Mammary microvascular endothelial cell (primary cell): ENCODE measurements around the gene HOXA5. TPM values are rescaled to one million over a fixed set of nuclear protein-coding genes. Genes with fewer than 3 reads are reported as not detected.

Experiments
- total RNA-seq: library from RNA; depleted of rRNA; stranded (reverse); fragments of >200 nt; gene quantifications from 2 replicates; pipeline ENCODE4 v1.2.3, GENCODE V29; 2015

The HOXA5 gene
- total RNA-seq, result 13.8 and 15.3 TPM in 2 replicates

DNA sequence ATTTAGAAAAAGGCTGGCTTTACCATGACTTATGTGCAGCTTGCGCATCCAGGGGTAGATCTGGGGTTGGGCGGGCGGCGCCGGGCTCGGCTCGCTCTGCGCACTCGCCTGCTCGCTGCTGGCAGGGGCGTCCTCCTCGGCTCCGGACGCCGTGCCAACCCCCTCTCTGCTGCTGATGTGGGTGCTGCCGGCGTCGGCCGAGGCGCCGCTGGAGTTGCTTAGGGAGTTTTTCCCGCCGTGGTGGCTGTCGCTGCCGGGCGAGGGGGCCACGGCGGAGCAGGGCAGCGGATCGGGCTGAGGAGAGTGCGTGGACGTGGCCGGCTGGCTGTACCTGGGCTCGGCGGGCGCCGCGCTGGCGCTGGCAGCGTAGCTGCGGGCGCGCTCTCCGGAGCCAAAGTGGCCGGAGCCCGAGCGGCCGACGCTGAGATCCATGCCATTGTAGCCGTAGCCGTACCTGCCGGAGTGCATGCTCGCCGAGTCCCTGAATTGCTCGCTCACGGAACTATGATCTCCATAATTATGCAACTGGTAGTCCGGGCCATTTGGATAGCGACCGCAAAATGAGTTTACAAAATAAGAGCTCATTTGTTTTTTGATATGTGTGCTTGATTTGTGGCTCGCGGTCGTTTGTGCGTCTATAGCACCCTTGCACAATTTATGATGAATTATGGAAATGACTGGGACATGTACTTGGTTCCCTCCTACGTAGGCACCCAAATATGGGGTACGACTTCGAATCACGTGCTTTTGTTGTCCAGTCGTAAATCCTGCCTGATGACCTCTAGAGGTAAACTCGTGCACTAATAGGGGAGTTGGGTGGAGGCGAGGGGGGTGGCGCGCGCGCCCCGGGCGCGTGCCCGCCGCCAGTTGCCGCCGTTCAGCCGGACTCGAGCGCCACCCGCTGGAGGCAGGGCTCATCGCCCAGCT lies at the start of gene HOXA5:
Gene HOXA5 (minus strand): TSS at position 659 of the 927 bp plus-strand sequence. CDS start 74 bp downstream, at position 585.

DNA sequence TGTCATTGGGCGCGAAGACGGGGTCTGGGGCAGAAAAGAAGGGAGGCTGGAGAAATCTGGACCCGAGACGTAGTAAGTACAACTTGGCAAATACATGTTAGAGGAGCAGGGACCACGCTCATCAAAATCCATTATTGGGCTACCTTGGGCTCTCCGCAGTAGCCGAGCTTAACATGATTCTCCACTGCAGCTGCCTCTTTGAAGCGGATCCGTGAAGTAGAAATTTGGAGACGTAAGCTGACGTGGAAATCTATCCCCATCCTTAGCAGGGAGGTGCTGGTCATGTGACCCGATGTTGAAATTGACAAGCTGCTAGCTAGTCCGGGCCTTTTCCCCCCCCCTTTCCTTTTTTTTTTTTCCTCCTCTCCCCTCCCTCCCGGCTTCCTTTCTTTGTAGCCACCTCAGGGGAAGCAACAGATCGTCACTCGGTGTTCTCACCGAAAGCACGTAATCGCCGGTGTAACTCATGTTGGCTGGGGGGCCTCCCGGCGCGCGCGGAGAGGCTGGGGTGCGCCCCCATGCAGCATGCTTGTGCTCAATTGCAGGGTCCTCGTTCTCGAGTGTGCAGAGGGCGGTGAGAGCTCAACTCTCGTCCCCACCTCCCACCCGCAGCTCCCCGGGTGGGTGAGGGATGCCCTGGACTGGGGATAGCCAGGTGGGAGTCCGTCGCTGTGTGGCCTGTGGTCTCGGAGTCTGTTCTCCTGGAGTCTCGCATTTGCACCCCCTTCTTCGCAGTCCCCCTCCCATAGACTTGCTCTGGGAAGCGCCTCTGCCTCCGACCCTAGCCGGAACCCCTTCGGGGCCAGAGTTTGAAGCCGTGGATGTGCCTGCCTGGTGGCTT lies 41.8 kb upstream of the HOXA5 start, which contains the start of gene HOXA11:
Gene HOXA11 (minus strand): TSS at position 220 of the 841 bp plus-strand sequence. CDS start 88 bp downstream, at position 132.

DNA sequence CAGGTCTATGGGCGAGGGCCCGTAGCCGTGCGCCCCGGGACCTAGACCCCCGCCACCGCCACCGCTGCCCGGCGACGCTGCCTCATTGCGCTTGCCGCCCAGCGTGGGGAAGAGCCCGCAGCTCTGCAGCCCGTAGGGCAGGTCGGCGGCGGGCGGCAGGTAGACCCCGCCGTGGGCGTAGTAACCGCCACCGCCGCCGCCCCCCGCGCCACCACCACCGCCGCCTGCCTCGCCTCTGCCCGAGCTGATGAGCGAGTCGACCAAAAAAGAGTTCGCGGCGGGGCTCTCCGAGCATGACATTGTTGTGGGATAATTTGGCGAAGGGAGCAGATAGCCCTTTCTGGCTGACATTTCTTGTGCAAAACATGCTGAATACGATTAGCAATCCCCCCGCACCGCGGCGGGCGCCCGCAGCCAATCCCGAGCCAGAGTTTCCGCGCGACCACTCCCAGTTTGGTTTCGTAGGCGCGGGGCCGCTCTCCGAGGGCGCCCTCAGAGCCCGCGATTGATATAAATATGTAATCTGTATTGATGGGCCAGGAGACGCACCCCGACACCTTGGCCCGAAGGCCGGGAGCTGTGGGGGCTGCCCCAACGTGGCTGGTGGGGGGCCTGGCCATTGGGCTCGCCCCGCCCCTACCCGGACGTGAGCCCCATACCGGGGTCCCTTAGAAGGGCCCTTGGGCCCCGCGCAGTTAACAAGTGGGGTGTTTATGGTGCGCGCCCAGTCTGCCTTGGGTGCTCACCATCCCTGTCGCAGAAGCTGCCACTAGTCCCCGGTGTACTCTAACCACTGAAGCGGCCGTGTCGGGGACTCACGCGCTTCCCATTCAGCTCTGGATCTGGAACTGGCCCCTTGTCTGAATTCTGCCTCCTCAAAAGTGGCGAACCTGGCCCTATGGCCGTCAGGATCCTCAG lies 30.7 kb upstream of the HOXA5 start, which contains the start of gene HOXA10:
Gene HOXA10 (minus strand): TSS at position 365 of the 918 bp plus-strand sequence. CDS start 14 bp downstream, at position 351.

DNA sequence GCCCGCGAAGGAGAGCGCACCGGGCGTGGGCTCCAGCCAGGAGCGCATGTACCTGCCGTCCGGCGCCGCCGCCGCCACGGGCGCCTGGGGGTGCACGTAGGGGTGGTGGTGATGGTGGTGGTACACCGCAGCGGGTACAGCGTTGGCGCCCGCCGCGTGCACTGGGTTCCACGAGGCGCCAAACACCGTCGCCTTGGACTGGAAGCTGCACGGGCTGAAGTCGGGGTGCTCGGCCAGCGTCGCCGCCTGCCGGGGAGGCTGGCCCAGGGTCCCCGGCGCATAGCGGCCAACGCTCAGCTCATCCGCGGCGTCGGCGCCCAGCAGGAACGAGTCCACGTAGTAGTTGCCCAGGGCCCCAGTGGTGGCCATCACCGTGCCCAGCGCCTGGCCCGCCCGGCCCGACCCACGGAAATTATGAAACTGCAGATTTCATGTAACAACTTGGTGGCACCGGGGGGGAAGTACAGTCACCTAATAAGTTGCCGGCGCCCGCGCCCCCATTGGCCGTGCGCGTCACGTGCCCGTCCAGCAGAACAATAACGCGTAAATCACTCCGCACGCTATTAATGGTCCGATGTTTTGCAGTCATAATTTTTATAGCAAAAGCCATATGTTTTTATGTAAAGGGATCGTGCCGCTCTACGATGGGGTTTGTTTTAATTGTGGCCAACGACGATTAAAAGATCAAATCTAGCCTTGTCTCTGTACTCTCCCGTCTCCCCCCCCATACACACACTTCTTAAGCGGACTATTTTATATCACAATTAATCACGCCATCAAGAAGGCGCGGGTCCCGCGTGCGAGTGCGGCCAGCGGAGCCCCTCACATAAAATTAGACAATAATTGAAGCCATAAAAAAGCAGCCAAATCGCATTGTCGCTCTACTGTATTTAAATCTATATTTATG lies 21.9 kb upstream of the HOXA5 start, which contains the start of gene HOXA9:
Gene HOXA9 (minus strand): TSS at position 449 of the 907 bp plus-strand sequence. CDS start 80 bp downstream, at position 369.

DNA sequence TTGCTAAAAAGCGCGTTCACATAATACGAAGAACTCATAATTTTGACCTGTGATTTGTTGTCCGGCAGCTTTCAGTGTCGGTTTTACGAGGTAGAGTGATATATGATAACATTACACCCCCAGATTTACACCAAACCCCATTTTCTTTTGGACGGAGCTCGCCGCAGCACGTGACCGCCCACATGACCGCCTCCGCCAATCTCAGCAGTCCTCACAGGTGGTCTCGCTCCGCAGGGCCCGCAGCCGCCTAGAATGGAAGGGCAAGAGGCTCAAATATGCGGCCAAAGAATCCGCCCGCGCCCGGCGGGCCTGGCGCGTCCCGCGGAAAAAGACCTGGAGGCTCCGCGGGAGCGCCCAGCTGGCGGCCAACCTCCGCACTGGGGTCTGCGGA lies 13.0 kb upstream of the HOXA5 start, which contains the start of gene HOXA7:
Gene HOXA7 (minus strand): TSS at position 168 of the 391 bp plus-strand sequence. CDS start 130 bp downstream, at position 38.

DNA sequence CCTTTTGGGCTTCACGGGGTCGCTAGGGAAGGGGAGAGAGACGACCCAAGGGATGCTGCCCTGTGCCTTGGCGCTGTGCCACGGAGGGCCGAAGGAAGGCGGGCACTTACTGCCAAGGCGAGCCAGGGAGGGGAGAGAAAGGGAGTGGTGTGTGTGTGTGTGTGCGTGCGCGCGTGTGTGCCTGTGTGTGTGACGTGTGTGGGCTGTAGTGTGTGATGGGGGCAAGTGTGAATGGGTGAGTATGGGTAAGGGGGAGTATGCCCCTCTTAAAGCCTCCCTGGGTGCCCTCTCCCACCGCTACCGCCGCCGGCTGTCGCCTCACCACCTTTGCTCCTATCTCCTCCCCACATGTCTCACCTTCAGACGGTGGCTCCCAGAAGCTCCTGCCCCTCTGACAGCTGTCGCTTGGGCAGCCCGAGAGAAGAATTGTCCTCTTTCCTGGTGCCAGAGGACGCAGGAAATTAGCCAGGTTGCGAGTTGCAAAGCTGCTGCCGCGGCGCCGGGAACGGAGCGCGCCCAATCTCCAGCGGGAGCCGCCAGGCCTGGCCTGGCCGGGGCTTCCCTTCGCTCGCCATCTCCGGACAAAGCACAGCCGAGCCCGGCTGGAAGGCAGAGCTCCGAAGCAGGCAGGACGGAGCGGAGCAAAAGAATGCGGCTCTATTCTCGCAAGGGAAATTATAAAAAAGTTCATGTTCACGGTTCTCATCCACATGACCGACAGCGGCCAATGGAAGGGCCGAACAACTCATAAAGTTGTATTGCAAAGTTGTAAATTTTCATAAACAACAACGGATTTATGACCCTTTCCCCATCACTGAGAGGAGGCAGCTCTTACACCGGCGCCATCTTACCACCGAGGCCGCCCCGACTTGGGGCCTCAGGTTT lies 8.7 kb upstream of the HOXA5 start, which contains the start of gene HOXA3:
Gene HOXA3 (minus strand): TSS at position 653 of the 885 bp plus-strand sequence. CDS start 41,943 bp downstream, outside the sequence.

DNA sequence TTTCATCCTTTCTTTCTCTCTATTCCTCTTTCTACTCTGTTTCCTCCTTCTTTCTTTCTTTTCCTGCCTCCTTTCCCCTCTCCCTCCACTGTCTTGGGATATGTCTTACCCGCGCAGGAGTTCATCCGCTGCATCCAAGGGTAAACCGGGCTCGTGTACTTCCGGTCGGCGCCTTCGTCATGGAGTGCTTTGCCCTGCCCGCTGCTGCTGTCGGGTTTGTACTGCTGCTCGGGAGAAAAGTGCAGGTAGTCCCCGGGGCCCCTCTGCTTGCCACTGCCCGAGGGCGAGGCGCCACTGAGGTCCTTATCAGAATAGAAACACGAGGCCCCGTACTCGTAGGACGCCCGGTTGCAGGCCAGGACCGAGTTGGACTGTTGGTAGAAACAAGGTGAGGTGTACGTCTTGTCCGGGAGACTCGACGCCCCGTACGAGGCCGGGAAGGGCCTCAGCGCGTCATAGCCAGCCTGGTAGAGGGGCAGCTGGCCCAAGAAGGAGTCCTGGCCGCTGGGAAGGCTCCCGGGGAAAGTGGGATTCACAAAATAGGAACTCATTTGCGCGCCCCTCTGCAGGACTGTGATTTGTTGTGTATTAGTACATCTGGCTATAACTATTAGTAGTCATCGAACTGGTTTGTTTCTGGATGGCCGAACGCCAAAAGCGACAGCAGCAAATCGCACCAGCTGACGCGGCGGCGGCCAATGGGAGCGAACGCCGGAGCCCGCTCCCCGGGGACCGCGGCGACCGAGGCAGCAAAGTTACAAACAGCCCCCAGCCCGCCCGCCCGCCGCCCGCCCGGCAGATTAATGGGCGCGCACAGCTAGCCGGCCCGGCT lies 3.9 kb upstream of the HOXA5 start, which contains the start of gene HOXA6:
Gene HOXA6 (minus strand): TSS at position 576 of the 832 bp plus-strand sequence. CDS start 25 bp downstream, at position 551.

DNA sequence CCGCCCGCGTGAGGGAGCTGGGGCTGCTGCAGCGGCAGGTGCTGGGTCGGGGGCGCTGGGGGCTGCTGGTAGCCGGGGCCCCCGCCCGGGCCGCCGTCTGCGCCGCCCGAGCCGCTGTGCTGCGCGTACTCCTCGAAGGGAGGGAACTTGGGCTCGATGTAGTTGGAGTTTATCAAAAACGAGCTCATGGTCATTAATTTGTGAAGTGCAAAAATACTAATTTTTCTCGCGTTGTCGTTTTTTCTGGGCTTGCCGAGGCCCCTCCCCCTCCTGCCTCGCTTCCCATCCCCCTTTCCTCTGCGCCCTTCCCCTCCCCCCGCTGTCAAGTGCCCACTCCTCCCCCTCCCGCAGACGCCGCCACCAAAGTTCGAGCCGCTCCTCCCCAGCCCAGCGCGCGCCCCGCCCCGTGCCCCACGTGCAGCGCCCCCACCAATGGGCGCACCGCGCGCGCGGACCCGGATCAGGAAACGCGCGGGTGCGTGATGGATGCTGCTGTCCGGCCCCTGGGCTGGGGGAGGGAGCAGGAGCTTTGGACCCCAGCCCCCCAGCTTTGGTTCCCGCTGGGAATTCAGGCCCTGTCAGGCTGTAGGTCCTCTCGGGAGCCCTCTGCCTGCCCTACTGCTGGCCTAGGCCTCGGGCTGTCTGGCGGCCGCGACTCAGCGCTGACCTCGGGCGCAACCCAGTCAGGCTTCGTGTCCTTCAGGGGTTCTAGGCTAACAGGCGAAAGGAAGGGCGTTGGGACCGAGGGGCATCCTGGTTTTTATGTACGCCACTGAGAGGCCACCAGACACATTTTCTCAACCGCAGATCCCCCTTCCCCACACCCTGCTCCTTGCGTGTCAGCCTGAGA lies 12.7 kb downstream of the HOXA5 start, which contains the start of gene HOXA4:
Gene HOXA4 (minus strand): TSS at position 218 of the 850 bp plus-strand sequence. CDS start 24 bp downstream, at position 194.

DNA sequence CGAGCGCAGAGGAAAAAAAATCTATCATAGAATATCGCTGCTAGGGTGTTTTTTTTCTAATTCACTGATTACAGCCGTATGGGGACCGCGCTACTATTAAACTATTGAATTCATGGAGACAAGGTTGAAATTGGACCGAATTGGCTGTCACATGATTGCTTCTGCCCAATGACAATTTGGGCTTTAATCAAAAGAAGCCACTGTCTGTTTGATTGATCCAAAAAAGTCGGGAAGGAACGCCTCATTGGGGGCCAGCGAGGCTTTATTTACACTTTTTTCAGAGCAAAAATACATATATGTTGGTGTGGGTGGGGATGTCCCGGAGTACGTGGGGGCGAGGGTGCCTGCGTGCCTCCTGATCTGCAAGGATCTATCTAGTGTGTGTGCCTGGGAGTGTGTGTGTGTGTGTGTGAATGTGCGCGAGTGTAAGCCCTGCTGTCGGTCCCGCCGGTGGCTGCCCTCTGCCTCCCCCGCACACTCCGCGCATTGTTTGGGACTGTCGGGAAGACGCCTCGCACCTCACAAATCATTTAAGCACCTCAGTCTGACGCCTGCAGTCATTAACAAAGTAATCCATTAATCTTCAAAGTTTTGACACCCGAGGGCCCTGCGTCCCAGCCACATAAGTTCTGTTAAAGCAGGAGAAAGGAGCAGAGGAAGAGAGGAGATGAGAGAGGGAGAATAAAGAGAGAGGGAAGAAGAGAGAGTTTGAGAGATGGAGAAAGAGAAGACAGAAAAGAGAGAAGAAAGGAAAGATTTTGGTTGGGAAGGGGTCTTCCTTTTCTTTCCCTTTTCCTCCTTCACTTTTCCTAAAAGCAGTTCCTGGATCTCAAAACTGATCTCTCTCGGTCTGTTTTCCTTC lies 40.7 kb downstream of the HOXA5 start, which contains the start of gene HOXA2:
Gene HOXA2 (minus strand): TSS at position 103 of the 862 bp plus-strand sequence. CDS start 183 bp downstream, outside the sequence.

DNA sequence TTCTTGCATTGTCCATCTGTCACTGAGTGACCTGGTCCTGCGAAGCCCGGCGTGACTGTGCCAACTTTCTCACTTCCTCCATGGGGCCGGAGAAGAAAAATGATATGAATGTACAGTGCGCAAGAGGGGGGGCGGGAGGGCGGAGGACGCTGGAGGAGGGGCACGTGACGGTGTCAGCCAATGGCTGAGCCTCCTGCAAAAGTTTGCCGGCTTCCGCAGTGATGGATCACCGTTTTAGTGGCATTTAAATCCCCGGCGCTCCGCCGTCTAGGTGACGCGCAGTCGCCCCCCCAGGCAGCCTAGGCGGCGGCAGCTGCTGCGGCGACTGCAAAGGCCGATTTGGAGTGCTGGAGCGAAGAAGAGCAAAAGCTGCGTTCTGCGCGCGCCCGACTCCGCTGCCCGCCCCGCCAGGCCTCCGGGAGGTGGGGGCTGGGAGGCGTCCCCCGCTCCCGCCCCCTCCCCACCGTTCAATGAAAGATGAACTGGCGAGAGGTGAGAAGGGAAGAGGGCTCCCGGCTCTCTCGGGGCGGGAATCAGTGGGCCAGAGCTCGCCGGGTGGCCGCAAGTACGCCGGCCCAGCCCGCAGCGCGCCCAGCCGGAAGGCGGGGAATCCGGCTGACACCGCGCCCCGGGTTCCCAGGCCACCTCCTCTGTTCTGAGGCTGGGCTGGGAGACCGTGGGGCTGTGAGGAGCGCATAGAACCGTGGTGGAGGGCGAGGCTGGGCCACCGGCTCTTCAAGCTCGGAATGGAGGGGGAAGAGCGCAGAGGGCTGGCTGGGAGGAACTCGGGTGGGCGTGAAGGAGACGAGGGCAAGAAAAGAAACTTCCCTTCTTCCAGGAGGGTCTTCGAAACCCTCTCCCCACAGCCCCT lies 47.3 kb downstream of the HOXA5 start, which contains the start of gene HOXA1:
Gene HOXA1 (minus strand): TSS at position 104 of the 871 bp plus-strand sequence. CDS start 88 bp downstream, at position 16.

